Mucosa of descending colon (tissue), 3 donors: ENCODE measurements around the gene YTHDC2. TPM values are rescaled to one million over a fixed set of nuclear protein-coding genes. Genes with fewer than 3 reads are reported as not detected.

Experiments used
- ATAC-seq: fragments of 200-7000 bp; cut with Tn5 transposase; one replicate; pipeline ENCODE4 v1.9.1; 2020; ENCODE audit warnings: mild to moderate bottlenecking, moderate library complexity
- DNase-seq, 3 donors: peaks; one replicate each; pipeline ENCODE4 v3.0.0-alpha.2; 2020
- H3K36me3 ChIP-seq: fragments of 200-600 bp; one replicate; pipeline ENCODE4 v1.8.0; 2021; ENCODE audit warnings: low read depth, mild to moderate bottlenecking
- H3K4me1 ChIP-seq: fragments of 200-600 bp; one replicate; pipeline ENCODE4 v1.8.0; 2021; ENCODE audit warnings: low read depth, mild to moderate bottlenecking
- H3K4me3 ChIP-seq: fragments of 200-600 bp; one replicate; pipeline ENCODE4 v1.8.0; 2021; ENCODE audit warnings: mild to moderate bottlenecking
- H3K9me3 ChIP-seq: fragments of 200-600 bp; one replicate; pipeline ENCODE4 v1.8.0; 2021; ENCODE audit warnings: mild to moderate bottlenecking
- intact Hi-C, 2 donors: fragments of 100-400 bp; cut with DNase I in 1 of 2; cut with micrococcal nuclease in 1 of 2; formaldehyde crosslinking; loops; one replicate each; pipeline versions ENCODE4 v1.11.0 to v1.11.1; 2022; cut with DNase I, micrococcal nuclease
- total RNA-seq, 3 donors: library from RNA; stranded (reverse); fragmentation: NEBNext Ultra II Directional in 2 of 3; extraction: Animal tissue kit (Norgen Biotek cat#: 25700) in 2 of 3; gene quantifications; one replicate each; pipeline versions ENCODE4 v1.2.1 to v1.2.4, GENCODE V29; 2021 to 2023
- TF ChIP-seq, protein P1 (sequence below): fragments of 200-600 bp; IDR thresholded peaks from one replicate; pipeline ENCODE4 v1.8.0; 2022; ENCODE audit warnings: antibody characterized with exemption, mild to moderate bottlenecking
- donor health status: DM: no; HTN: no; CAD: no; lungs with moderate emphysema.
- donor health status: DM: no; HTN: no; CAD: no.
- donor health status: DM: no; HTN: yes; CAD: no.

YTHDC2 gene
- total RNA-seq, 3 donors from 2014 or later = 19.3 to 23.5 (median 22.4) TPM

DNA sequence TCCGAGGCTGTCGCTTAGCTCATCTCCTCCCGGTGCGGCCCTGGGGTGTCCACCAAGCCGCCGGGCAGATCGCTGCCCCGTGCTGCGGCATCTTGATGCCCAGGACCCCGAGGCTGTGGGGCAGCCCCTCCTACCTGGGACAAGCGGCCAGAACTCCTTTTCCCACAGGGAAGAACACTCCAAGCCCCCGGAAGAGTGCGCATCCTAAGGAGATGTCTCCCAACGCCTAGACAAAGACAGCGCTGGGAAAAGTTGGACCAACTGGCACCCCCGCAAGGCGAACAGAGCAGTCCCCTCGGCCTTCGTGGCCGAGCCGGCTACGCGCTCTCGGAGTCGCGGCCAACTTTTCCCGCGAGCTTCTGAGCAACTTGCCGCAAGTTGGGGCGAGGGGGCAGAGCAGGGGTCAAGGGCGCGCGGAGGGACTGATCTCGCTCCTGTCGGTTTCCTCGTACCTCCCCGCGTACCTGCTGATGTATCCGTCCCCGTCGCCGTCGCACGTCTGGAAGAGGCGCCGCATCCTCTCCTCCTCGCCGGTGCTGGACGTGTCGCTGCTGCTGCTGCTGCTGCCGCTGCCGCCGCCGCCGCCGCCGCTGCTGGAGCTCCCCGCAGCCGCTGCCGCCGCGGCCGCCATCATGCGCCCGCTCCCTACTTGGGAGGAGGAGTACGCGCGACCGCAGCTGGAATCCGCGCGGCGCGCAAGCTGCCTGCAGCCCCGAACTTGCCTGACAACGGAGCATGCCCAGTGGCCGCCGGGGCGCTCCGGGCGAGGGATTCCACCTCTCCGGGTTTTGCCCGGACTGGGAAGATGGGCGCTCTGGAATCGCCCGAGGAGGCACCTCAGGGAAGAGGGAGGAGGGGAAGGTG, 25.5 kb upstream of the YTHDC2 start, which contains the start of gene MCC:
Gene MCC, minus strand, starts transcription at position 673 of the 864 bp plus-strand sequence.
- Histone ChIP-seq H3K4me3 (no peak within 1 kb of the TSS), H3K36me3 (no peaks in the 10 kb centered on the region), H3K4me1 (peaks cover 5% of the 10 kb centered on the region), H3K9me3 (peaks cover 9% of the 10 kb centered on the region)
- DNase-seq (peak; percentile 62 to 79 (median 78)), ATAC-seq (peak; percentile 88)
- intact Hi-C loops = no loop called here
- TF ChIP-seq, protein P1, sequence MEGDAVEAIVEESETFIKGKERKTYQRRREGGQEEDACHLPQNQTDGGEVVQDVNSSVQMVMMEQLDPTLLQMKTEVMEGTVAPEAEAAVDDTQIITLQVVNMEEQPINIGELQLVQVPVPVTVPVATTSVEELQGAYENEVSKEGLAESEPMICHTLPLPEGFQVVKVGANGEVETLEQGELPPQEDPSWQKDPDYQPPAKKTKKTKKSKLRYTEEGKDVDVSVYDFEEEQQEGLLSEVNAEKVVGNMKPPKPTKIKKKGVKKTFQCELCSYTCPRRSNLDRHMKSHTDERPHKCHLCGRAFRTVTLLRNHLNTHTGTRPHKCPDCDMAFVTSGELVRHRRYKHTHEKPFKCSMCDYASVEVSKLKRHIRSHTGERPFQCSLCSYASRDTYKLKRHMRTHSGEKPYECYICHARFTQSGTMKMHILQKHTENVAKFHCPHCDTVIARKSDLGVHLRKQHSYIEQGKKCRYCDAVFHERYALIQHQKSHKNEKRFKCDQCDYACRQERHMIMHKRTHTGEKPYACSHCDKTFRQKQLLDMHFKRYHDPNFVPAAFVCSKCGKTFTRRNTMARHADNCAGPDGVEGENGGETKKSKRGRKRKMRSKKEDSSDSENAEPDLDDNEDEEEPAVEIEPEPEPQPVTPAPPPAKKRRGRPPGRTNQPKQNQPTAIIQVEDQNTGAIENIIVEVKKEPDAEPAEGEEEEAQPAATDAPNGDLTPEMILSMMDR = no peak

DNA sequence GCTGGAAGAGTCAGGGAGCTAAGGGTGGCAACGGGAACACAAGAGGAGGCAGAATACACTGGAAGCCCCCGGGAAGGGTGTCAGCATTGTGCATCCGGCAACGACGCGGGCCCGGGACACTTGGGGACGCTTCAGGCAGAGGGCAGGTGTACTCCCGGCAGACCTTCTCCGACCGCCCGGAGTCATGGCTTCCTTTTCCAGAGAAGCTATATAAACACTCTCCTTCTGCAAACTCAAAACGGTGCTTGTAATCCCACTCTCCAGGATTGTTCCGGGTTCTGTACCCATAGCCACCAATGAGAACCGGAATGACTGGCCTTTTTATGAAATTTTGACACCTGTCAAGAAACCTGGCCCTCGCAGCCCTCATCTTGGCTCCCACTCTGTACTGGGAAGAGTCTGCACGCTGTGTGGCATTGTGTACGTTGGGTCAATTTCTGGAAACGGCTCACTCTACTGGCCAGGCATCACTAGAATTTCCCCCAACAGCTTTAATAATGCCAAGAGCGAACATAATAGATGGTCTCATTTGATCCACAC, 24.8 kb upstream of the YTHDC2 start:
- Histone ChIP-seq H3K4me1 (peaks cover 5% of the 10 kb centered on the region), H3K4me3 (no peak overlapping the region), H3K9me3 (peaks cover 9% of the 10 kb centered on the region), H3K36me3 (no peaks in the 10 kb centered on the region)
- intact Hi-C loops = no loop called here
- TF ChIP-seq, protein P1 = no peak
- ATAC-seq (peak; percentile 41), DNase-seq (no peak)

DNA sequence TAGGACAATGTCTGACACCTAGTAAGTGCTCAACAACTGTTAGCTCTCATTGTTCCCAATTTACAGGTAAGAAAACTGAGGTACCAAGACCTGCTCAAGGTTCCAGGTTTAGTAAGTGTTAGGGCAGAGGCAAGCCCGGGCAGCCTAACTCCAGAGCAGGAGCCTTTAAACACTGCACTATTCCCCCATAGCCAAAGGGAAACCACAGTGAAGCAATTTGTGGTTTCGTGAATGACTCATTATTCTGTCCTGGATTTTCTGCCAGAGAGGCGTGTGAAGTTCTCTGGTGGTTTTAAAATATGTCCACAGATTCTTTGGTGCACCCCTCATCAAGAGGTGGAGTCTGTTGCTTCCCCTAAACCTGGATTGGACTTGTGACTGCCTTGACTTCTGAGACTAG, 24.2 kb upstream of the YTHDC2 start:
- Histone ChIP-seq H3K9me3 (peaks cover 9% of the 10 kb centered on the region), H3K4me1 (peaks cover 5% of the 10 kb centered on the region), H3K4me3 (no peak overlapping the region), H3K36me3 (no peaks in the 10 kb centered on the region)
- TF ChIP-seq, protein P1 = no peak
- ATAC-seq (peak; percentile 66), DNase-seq (peak in 1 of 3 donors; percentile 25)
- intact Hi-C loops = no loop called here

DNA sequence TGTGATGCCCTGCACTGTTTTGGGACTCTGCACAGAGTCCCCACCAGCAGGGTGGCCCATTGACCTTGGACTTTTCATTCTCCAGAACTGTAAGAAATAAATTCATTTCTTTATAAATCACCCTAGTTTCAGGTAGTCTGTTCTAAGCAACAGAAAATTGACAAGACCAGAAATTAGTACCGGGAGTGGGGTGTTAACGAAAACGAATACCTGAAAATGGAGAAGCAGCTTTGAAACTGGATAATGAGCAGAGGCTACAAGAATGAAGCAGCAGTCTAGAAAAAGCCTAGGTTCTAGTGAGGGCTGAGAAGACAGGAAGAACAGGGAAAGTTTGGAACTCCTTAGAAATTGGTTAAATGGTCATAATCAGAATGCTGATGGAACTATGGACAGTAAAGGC, 23.2 kb upstream of the YTHDC2 start:
- H3K4me1 ChIP-seq = peaks cover 5% of the 10 kb centered on the region
- no peaks in the 10 kb centered on the region for H3K36me3 ChIP-seq
- intact Hi-C loops = no loop called here
- TF ChIP-seq, protein P1 = no peak
- H3K9me3 ChIP-seq = peaks cover 9% of the 10 kb centered on the region
- no peak overlapping the region for H3K4me3 ChIP-seq
- no peak for ATAC-seq
- DNase-seq = no peak

DNA sequence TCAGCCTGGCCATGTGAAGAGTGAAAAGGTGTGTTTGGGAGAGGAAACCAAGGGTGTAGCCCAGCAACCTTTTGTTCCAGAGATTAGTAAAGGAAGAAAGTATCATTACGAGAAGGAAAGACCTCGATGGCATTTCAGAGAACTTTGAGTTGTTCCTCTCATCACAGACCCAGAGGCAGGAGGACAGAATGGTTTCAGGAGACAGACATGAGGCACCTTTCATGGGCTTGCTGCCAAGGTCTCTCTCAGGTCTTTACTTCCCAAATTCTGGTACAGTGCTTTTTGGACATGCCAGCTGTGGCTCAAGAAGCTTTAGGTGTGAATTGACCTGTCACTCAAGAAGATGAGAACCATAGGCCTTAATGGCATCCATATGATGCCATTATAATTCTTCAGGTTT, 22.5 kb upstream of the YTHDC2 start:
- no peak for ATAC-seq
- intact Hi-C loops = no loop called here

More for the DNA sequence above, 22.5 kb upstream of the YTHDC2 start:
- H3K9me3 ChIP-seq = peaks cover 9% of the 10 kb centered on the region
- no peak overlapping the region for H3K4me3 ChIP-seq
- TF ChIP-seq, protein P1 = no peak
- DNase-seq = no peak
- H3K36me3 ChIP-seq = no peaks in the 10 kb centered on the region
- H3K4me1 ChIP-seq = peaks cover 5% of the 10 kb centered on the region
